Tibial nerve (tissue), 4 donors: ENCODE results near the gene ZBTB44. TPM values are rescaled to one million over a fixed set of nuclear protein-coding genes. Genes with fewer than 3 reads are reported as not detected.

Source experiments
- DNase-seq, 2 donors: peaks; one replicate each; pipeline ENCODE4 v3.0.0-alpha.2; 2019; ENCODE audit warnings: low spot score in 2 of 2
- H3K27ac ChIP-seq, 4 donors: fragments of 200-600 bp; sonication (generic) in 3 of 4; one replicate each; pipeline ENCODE4 v1.5.1; 2017 to 2019; ENCODE audit warnings: mild to moderate bottlenecking in 1 of 4
- H3K27me3 ChIP-seq, 2 donors: fragments of 200-600 bp; sonication (generic) in 1 of 2; one replicate each; pipeline versions ENCODE4 v1.5.1 to v1.6.0; 2017 to 2019
- H3K36me3 ChIP-seq, 3 donors: fragments of 200-600 bp; sonication (generic); one replicate each; pipeline ENCODE4 v1.5.1; 2018 to 2019
- H3K4me1 ChIP-seq, 4 donors: fragments of 200-600 bp; sonication (generic) in 3 of 4; one replicate each; pipeline ENCODE4 v1.5.1; 2017 to 2019
- H3K4me3 ChIP-seq, 4 donors: fragments of 200-600 bp; sonication (generic) in 3 of 4; one replicate each; pipeline ENCODE4 v1.5.1; 2017 to 2019; ENCODE audit warnings: mild to moderate bottlenecking in 1 of 4, moderate library complexity in 1 of 4
- H3K9me3 ChIP-seq, 4 donors: fragments of 200-600 bp; sonication (generic) in 3 of 4; one replicate each; pipeline ENCODE4 v1.5.1; 2017 to 2019
- EP300 ChIP-seq, 2 donors: sonication (generic); formaldehyde crosslinking; IDR thresholded peaks; one replicate each; pipeline ENCODE4 v1.6.1; 2017; ENCODE audit warnings: antibody characterized with exemption in 2 of 2, mild to moderate bottlenecking in 1 of 2
- POLR2A ChIP-seq, 2 donors: fragments of 450-650 bp; IDR thresholded peaks; one replicate each; pipeline ENCODE4 v1.6.1; 2017; ENCODE audit warnings: antibody characterized with exemption in 2 of 2, mild to moderate bottlenecking in 2 of 2, moderate library complexity in 2 of 2
- WGBS, 2 donors: methylation state at CpG; one replicate each; pipeline ENCODE4 v1.1.5; 2018; 5-methylcytosine and 5-hydroxymethylcytosine counted together
- total RNA-seq, 4 donors: library from RNA; depleted of rRNA; stranded (reverse); fragments of >200 nt; gene quantifications; one replicate each; pipeline ENCODE4 v1.1.0, GENCODE V29; 2016
- TF ChIP-seq, protein P1 (sequence below), 5 experiments: fragments of 200-600 bp in 3 of 5; fragments of 450-650 bp in 2 of 5; sonication (generic) in 3 of 5; IDR thresholded peaks; one replicate each; pipeline ENCODE4 v1.5.1; 2016 to 2019; ENCODE audit warnings: antibody characterized with exemption in 5 of 5, mild to moderate bottlenecking in 3 of 5, moderate library complexity in 2 of 5

The ZBTB44 gene
- total RNA-seq, 4 donors from 2014 or later: 45.3 to 62.1 (median 55.8) TPM

DNA sequence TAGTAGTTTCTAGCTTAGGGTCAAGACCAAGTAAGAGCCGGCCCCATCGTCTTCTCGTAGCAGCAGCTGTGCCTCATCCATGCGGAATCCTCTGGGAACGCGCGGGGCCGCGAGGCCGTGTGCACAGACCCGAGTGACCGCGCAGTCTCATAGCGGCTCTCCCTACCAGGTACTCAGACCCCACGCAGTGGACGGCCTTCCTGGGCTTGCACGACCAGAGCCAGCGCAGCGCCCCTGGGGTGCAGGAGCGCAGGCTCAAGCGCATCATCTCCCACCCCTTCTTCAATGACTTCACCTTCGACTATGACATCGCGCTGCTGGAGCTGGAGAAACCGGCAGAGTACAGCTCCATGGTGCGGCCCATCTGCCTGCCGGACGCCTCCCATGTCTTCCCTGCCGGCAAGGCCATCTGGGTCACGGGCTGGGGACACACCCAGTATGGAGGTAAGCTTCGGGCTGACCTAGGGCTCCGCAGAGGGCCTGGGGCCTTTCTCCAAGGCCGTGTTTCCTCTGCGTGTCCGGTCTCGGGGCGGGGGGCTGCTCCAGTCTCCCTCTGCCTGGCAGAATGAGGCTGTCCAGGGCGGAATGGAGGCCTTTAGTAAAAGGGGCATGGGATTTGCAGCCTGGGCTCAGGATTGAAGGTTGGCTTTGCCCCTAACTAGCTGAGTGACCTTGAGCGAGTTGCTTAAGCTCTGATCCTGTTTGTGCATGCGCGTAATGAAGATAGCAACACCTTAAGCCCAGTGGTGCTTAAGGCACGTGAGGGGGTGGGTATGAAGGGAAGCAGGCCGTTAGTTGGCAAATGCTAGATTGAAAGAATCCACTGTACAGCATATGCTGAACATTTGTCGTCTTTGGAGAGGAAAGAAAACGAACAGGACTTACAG lies 106.2 kb downstream of the ZBTB44 start:
- 90 to 91% methylated on average over 41 to 45 of the region's 45 CpGs for WGBS, 2 donors
- Histone ChIP-seq H3K9me3 (no peaks in the 10 kb centered on the region), H3K27ac (no peak overlapping the region), H3K36me3 (no peaks in the 10 kb centered on the region), H3K4me3 (no peak overlapping the region), H3K27me3 (no peaks in the 10 kb centered on the region), H3K4me1 (peaks cover 0 to 7% (median 0%) of the 10 kb centered on the region in 4 donors)
- TF ChIP-seq, protein P1, sequence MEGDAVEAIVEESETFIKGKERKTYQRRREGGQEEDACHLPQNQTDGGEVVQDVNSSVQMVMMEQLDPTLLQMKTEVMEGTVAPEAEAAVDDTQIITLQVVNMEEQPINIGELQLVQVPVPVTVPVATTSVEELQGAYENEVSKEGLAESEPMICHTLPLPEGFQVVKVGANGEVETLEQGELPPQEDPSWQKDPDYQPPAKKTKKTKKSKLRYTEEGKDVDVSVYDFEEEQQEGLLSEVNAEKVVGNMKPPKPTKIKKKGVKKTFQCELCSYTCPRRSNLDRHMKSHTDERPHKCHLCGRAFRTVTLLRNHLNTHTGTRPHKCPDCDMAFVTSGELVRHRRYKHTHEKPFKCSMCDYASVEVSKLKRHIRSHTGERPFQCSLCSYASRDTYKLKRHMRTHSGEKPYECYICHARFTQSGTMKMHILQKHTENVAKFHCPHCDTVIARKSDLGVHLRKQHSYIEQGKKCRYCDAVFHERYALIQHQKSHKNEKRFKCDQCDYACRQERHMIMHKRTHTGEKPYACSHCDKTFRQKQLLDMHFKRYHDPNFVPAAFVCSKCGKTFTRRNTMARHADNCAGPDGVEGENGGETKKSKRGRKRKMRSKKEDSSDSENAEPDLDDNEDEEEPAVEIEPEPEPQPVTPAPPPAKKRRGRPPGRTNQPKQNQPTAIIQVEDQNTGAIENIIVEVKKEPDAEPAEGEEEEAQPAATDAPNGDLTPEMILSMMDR (IDR thresholded peaks at IDR 0.05): no peak
- TF ChIP-seq POLR2A (IDR thresholded peaks at IDR 0.05): no peak
- no peak for TF ChIP-seq EP300 (IDR thresholded peaks at IDR 0.05)
- no peak for DNase-seq

DNA sequence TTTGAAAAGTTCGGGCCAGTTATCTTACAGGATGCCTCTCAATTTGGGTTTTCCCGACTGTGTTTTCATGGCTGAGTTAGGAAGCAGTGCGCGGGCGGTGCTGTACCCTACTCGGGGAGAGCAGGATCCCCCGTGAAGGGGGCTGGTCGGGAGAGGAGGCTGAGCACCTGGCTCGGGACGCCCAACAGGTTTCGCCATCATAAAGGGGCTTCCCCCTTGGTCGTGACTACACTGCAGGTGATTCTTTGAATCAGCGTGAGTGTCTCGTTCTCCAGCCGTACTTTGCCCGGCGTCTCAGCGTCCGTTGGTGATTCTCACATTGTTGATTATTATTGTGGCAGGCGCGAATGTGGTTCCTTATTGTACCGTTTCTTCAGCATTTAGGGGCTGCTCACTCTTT lies 108.6 kb downstream of the ZBTB44 start:
- WGBS, 2 donors: 86 to 90% methylated on average over 22 of the region's 22 CpGs
- no peak for DNase-seq
- no peaks in the 10 kb centered on the region for H3K9me3 ChIP-seq

DNA sequence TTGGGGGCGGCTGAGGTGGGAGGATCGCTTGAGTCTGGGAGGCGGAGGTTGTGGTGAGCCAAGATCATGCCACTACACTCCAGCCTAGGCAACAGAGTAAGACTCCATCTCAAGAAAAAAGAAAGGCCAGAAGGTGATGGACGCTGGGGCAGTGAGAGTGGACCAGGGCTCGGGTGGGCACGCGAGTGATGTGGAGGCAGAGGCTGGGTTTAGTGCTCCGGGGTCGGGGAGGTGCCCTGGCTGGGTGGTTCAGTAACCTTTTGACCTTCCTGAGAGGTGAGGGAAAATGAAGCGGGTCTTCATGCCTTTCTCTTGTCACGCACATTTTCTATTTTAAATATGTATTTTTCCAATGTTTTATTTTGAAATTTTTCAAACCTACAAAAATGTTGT lies 110.0 kb downstream of the ZBTB44 start:
- TF ChIP-seq POLR2A (IDR thresholded peaks at IDR 0.05) (no peak), EP300 (IDR thresholded peaks at IDR 0.05) (no peak)
- TF ChIP-seq, protein P1 (IDR thresholded peaks at IDR 0.05): no peak
- Histone ChIP-seq H3K27ac (no peak overlapping the region), H3K27me3 (no peaks in the 10 kb centered on the region), H3K9me3 (no peaks in the 10 kb centered on the region), H3K4me1 (no peaks in the 10 kb centered on the region), H3K4me3 (no peak overlapping the region), H3K36me3 (no peaks in the 10 kb centered on the region)
- 86 to 88% methylated on average over 11 of the region's 11 CpGs for WGBS, 2 donors
- DNase-seq: no peak

More for the DNA sequence above, 108.6 kb downstream of the ZBTB44 start:
- Histone ChIP-seq H3K4me3 (no peak overlapping the region), H3K36me3 (no peaks in the 10 kb centered on the region), H3K4me1 (no peaks in the 10 kb centered on the region), H3K27me3 (no peaks in the 10 kb centered on the region), H3K27ac (no peak overlapping the region)
- TF ChIP-seq POLR2A (IDR thresholded peaks at IDR 0.05): no peak
- TF ChIP-seq, protein P1 (IDR thresholded peaks at IDR 0.05): no peak
- no peak for TF ChIP-seq EP300 (IDR thresholded peaks at IDR 0.05)

DNA sequence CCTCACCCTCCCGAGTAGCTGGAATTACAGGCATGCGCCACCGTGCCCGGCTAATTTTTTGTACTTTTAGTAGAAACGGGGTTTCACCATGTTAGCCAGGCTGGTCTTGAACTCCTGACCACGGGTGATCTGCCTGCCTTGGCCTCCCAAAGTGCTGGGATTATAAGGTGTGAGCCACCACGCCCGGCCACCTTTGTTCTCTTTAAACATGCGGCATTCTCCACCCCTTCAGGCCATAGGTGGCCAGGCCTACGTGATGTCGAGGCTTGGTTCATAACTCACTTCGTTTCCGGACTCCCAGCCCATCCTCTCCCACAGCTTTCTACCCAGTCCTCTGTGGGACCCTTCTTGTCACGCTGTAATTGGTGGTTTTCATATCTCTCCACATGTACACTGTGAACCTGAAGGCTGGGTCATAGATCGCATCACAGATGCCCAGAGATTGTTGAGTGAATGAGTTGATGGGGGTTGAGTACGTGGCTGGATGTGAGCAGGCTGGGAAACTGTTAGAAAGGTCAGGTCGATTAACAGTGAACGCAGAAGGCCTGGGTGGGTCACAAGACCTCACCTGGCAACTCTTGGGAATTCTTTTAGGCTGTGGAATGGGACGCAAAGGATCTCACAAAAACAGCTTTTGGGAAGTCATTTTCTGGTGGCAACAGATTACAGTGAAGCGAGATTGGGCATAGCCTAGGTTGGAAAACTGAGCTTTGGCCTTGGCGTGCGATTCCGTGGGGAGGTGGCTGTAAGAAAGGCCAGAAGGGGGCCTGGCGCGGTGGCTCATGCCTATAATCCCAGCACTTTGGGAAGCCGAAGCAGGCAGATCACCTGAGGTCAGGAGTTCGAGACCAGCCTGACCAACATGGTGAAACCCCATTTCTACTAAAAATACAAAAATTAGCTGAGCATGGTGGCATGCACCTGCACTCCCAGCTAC lies 110.7 kb downstream of the ZBTB44 start:
- Histone ChIP-seq H3K36me3 (no peaks in the 10 kb centered on the region), H3K4me1 (no peaks in the 10 kb centered on the region), H3K4me3 (no peak overlapping the region), H3K9me3 (no peaks in the 10 kb centered on the region), H3K27me3 (no peaks in the 10 kb centered on the region), H3K27ac (no peak overlapping the region)
- TF ChIP-seq, protein P1 (IDR thresholded peaks at IDR 0.05): no peak
- TF ChIP-seq EP300 (IDR thresholded peaks at IDR 0.05) (no peak), POLR2A (IDR thresholded peaks at IDR 0.05) (no peak)
- no peak for DNase-seq
- WGBS, 2 donors: 92 to 94% methylated on average over 27 of the region's 27 CpGs
